Fibroblast of lung (primary cell): Measurements from ENCODE around the gene CYGB. TPM values are rescaled to one million over a fixed set of nuclear protein-coding genes. Genes with fewer than 3 reads are reported as not detected.

Source experiments
- DNase-seq, 2 donors: peaks; one replicate each; pipeline versions ENCODE4 v3.0.0 to v3.0.0-alpha.2; 2010; ENCODE audit warnings: low read depth in 2 of 2
- H2AFZ ChIP-seq: 2 replicates; pipeline ENCODE4 v1.5.1; 2012; ENCODE audit warnings: low read length, control low read depth, inconsistent platforms
- H3K27ac ChIP-seq: 2 replicates; pipeline ENCODE4 v1.5.1; 2011; ENCODE audit warnings: low read length, control low read depth; ENCODE audit not compliant: insufficient read depth
- H3K27me3 ChIP-seq: 2 replicates; pipeline ENCODE4 v1.5.1; 2011; ENCODE audit warnings: mild to moderate bottlenecking, low read length; ENCODE audit not compliant: control insufficient read depth, insufficient read depth
- H3K36me3 ChIP-seq: 2 replicates; pipeline ENCODE4 v1.5.1; 2011; ENCODE audit warnings: low read length; ENCODE audit not compliant: control insufficient read depth, insufficient read depth
- H3K4me1 ChIP-seq: 2 replicates; pipeline ENCODE4 v1.5.1; 2011; ENCODE audit warnings: low read length; ENCODE audit not compliant: control insufficient read depth, insufficient read depth; ENCODE audit errors: extremely low read depth
- H3K4me2 ChIP-seq: 2 replicates; pipeline ENCODE4 v1.5.1; 2011; ENCODE audit warnings: low read length, control low read depth; ENCODE audit not compliant: insufficient read depth; ENCODE audit errors: extremely low read depth
- H3K4me3 ChIP-seq, 4 experiments: fragments of 200-600 bp in 1 of 4; sonication (generic) in 1 of 4; replicated peaks in 1 of 4; 2 replicates each; pipeline ENCODE4 v1.5.1; 2011 to 2016; ENCODE audit warnings: low read length in 4 of 4, low read depth in 3 of 4, mild to moderate bottlenecking in 3 of 4, control low read depth in 2 of 4, inconsistent platforms in 1 of 4, mixed read lengths in 1 of 4; ENCODE audit not compliant: insufficient read depth in 1 of 4; ENCODE audit errors: control extremely low read depth in 1 of 4
- H3K79me2 ChIP-seq: 2 replicates; pipeline ENCODE4 v1.5.1; 2012; ENCODE audit warnings: mild to moderate bottlenecking, low read length, inconsistent platforms; ENCODE audit not compliant: control insufficient read depth, insufficient read depth
- H3K9ac ChIP-seq: 2 replicates; pipeline ENCODE4 v1.5.1; 2011; ENCODE audit warnings: mild to moderate bottlenecking, low read length, control low read depth; ENCODE audit not compliant: insufficient read depth
- H3K9me3 ChIP-seq: 2 replicates; pipeline ENCODE4 v1.5.1; 2012; ENCODE audit warnings: low read depth, low read length; ENCODE audit not compliant: control insufficient read depth, insufficient read depth
- H4K20me1 ChIP-seq: 2 replicates; pipeline ENCODE4 v1.5.1; 2011; ENCODE audit warnings: low read length; ENCODE audit not compliant: control insufficient read depth, insufficient read depth; ENCODE audit errors: extremely low read depth
- CTCF ChIP-seq, 2 donors: IDR thresholded peaks in 1 of 2; conservative IDR thresholded peaks in 1 of 2; 1 replicate in 1 of 2; 2 replicates in 1 of 2; pipeline ENCODE4 v1.5.1; 2011 to 2012; ENCODE audit warnings: low read length in 2 of 2, control low read depth in 1 of 2, inconsistent platforms in 1 of 2, low read depth in 1 of 2, mild to moderate bottlenecking in 1 of 2
- EZH2 ChIP-seq: IDR thresholded peaks from 2 replicates; pipeline ENCODE4 v1.5.1; 2012; ENCODE audit warnings: low read length, control low read depth, mild to moderate bottlenecking; ENCODE audit errors: missing control alignments
- polyA plus RNA-seq, 2 donors: library from polyadenylated mRNA; depleted of rRNA in 1 of 2; stranded (reverse) in 1 of 2; unstranded in 1 of 2; fragments of >200 nt; gene quantifications; 2 replicates each; pipeline ENCODE4 v1.2.1, GENCODE V29; 2011 to 2012; ENCODE audit warnings: missing spikeins in 1 of 2
- total RNA-seq: library from RNA; depleted of rRNA; stranded (reverse); fragments of >200 nt; gene quantifications from 2 replicates; pipeline ENCODE4 v1.2.1, GENCODE V29; 2014

Gene CYGB
- total and polyA plus RNA-seq, 2 donors (not counting 1 experiment from before 2014, with no cell fraction given): 10.0 to 12.4 TPM

GRCh38 chr17:76540381-76541300, 3.1 kb upstream of the CYGB start:
- H4K20me1 ChIP-seq: no peaks in the 10 kb centered on the region
- H3K9me3 ChIP-seq: no peaks in the 10 kb centered on the region
- H3K9ac ChIP-seq: peak overlapping the region; percentile 39
- no peaks in the 10 kb centered on the region for H3K36me3 ChIP-seq
- TF ChIP-seq EZH2: no peak
- peak; percentile 6 to 28 for TF ChIP-seq CTCF (conservative IDR thresholded peaks at IDR 0.05 in 1 of 2, IDR thresholded peaks at IDR 0.05 in 1 of 2; ENCODE audit: low read depth in 1 of 2, low read length in 2 of 2)
- H3K4me3 ChIP-seq: peak overlapping the region; percentile 1 to 41 (median 30)
- peak overlapping the region; percentile 63 for H3K27ac ChIP-seq
- DNase-seq: peak; percentile 94 to 95
- H3K27me3 ChIP-seq: no peaks in the 10 kb centered on the region
- peak overlapping the region; percentile 93 for H3K4me2 ChIP-seq
- peaks cover 25% of the 10 kb centered on the region for H3K4me1 ChIP-seq
- H2AFZ ChIP-seq: peak overlapping the region; percentile 84
- no peaks in the 10 kb centered on the region for H3K79me2 ChIP-seq

GRCh38 chr17:76539631-76540271, 2.2 kb upstream of the CYGB start, which contains the start of gene PRCD:
TSS of gene PRCD (plus strand) at chr17:76540044. CDS start at chr17:76540142, 98 bp downstream.
- DNase-seq: no peak
- Histone ChIP-seq H3K4me2 (peak within 1 kb of the TSS; percentile 93), H3K79me2 (no peaks in the 10 kb centered on the region), H3K27me3 (no peaks in the 10 kb centered on the region), H2AFZ (peak within 1 kb of the TSS; percentile 84), H4K20me1 (no peaks in the 10 kb centered on the region), H3K9ac (peak within 1 kb of the TSS; percentile 39), H3K27ac (peak within 1 kb of the TSS; percentile 63), H3K4me3 (peak within 1 kb of the TSS; percentile 1 to 41 (median 30)), H3K36me3 (peaks cover 2% of the 10 kb centered on the region), H3K9me3 (no peaks in the 10 kb centered on the region), H3K4me1 (peaks cover 29% of the 10 kb centered on the region)
- TF ChIP-seq CTCF (conservative IDR thresholded peaks at IDR 0.05 in 1 of 2, IDR thresholded peaks at IDR 0.05 in 1 of 2; ENCODE audit: low read depth in 1 of 2, low read length in 2 of 2): no peak
- no peak for TF ChIP-seq EZH2

GRCh38 chr17:76538941-76539570, 1.5 kb upstream of the CYGB start:
- H3K4me2 ChIP-seq: no peak overlapping the region
- H3K4me1 ChIP-seq: peaks cover 25% of the 10 kb centered on the region
- peak overlapping the region in 1 of 4 experiments; percentile 58 for H3K4me3 ChIP-seq

More at GRCh38 chr17:76538941-76539570, 1.5 kb upstream of the CYGB start:
- Histone ChIP-seq H4K20me1 (no peaks in the 10 kb centered on the region), H3K9me3 (no peaks in the 10 kb centered on the region), H2AFZ (no peak overlapping the region), H3K9ac (no peak overlapping the region), H3K79me2 (no peaks in the 10 kb centered on the region), H3K27ac (no peak overlapping the region), H3K36me3 (peaks cover 2% of the 10 kb centered on the region), H3K27me3 (no peaks in the 10 kb centered on the region)
- no peak for TF ChIP-seq CTCF (conservative IDR thresholded peaks at IDR 0.05 in 1 of 2, IDR thresholded peaks at IDR 0.05 in 1 of 2; ENCODE audit: low read depth in 1 of 2, low read length in 2 of 2)
- no peak for TF ChIP-seq EZH2
- no peak for DNase-seq
